Measurements from ENCODE around the gene STRN3.
"Not testable (repeated sequence)": the region's sequence is repeated elsewhere in the genome, so short reads cannot be mapped to it uniquely, and the experiment has no call there.

DNA sequence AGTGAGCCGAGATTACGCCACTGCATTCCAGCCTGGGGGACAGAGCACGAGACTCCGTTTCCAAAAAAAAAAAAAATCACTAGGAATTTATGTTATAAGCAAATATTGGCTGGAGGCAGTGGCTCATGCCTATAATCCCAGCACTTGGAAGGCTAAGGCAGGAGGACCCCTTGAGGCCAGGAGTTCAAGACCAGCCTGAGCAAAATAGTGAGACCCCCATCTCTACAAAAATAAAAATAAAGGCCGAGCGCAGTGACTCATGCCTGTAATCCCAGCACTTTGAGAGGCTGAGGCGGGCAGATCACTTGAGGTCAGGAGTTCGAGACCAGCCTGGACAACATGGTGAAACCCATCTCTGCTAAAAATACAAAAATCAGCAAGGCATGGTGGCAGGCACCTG is 36.7 kb upstream of the STRN3 start:
- not testable (repeated sequence) for TF ChIP-seq EZH2 (IDR thresholded peaks at IDR 0.05; ENCODE audit: insufficient read depth, poor library complexity, severe bottlenecking); EZH2phosphoT487 (IDR thresholded peaks at IDR 0.05; ENCODE audit: insufficient read depth, low read depth)

Data from GM23248 (cell line).